Uterus (tissue), 2 donors: Measurements from ENCODE around the gene TMEM156.

Source experiments
- CTCF ChIP-seq, 4 experiments: fragments of 200-600 bp in 2 of 4; fragments of 450-650 bp in 2 of 4; sonication (generic) in 2 of 4; IDR thresholded peaks; one replicate each; pipeline ENCODE4 v1.5.1; 2016 to 2019; ENCODE audit warnings: antibody characterized with exemption in 4 of 4, mild to moderate bottlenecking in 2 of 4, moderate library complexity in 1 of 4
- POLR2A ChIP-seq, 2 donors: fragments of 450-650 bp; IDR thresholded peaks; one replicate each; pipeline ENCODE4 v1.6.1; 2016; ENCODE audit warnings: antibody characterized with exemption in 2 of 2, mild to moderate bottlenecking in 1 of 2, moderate library complexity in 1 of 2

DNA sequence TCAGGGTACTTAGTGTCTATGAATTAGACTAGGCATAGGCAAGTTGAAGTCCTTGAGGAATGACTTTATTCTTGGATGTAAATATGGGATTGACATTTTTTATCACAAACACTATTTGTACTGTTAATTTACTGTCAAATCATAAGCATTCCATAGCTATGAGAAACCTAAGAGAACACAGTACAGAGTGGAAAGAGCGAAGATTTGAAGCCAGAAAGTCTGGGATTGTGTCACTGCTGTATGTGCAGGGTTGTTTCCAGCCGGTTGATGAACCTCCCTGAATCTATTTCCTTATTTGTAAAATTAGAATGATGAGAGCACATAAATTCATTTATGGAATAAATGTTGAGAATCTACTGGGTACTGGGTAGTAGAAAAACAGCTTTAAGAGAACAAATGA is 15.5 kb upstream of the TMEM156 start:
- no peak for TF ChIP-seq CTCF (IDR thresholded peaks at IDR 0.05)
- TF ChIP-seq POLR2A (IDR thresholded peaks at IDR 0.05): no peak
